DMS 273 treated with DMSO at 0.1 percent for 48 hours (cell line): Measurements from ENCODE around the gene TPGS2.
"Not testable (repeated sequence)": the region's sequence is repeated elsewhere in the genome, so short reads cannot be mapped to it uniquely, and the experiment has no call there.

Source experiments
- DNase-seq: peaks from one replicate; lab custom pipeline; 2025; lab: John Stamatoyannopoulos, UW

The TPGS2 gene

GRCh38 chr18:36821681-36822080, 7.1 kb downstream of the TPGS2 start:
- no peak for DNase-seq

- DNase-seq: no peak
These were observed 9.2 kb downstream of the TPGS2 start for GRCh38 chr18:36819621-36820020.

GRCh38 chr18:36818652-36819051, 10.2 kb downstream of the TPGS2 start:
- no peak for DNase-seq

- DNase-seq: no peak
These were observed 11.8 kb downstream of the TPGS2 start for GRCh38 chr18:36817039-36817438.

- not testable (repeated sequence) for DNase-seq
These were observed 12.7 kb downstream of the TPGS2 start for GRCh38 chr18:36816096-36816495.

- peak; percentile 42 for DNase-seq
These were observed 13.8 kb downstream of the TPGS2 start for GRCh38 chr18:36814994-36815393.

GRCh38 chr18:36813824-36814223, 15.0 kb downstream of the TPGS2 start:
- no peak for DNase-seq

- DNase-seq: no peak
These were observed 15.6 kb downstream of the TPGS2 start for GRCh38 chr18:36813101-36813775.

- DNase-seq: no peak
These were observed 16.1 kb downstream of the TPGS2 start for GRCh38 chr18:36812678-36813077.

GRCh38 chr18:36811955-36812354, 16.8 kb downstream of the TPGS2 start:
- no peak for DNase-seq

GRCh38 chr18:36811430-36811829, 17.4 kb downstream of the TPGS2 start:
- no peak for DNase-seq

GRCh38 chr18:36809590-36810381, 19.0 kb downstream of the TPGS2 start:
- DNase-seq: peak; percentile 29

- no peak for DNase-seq
These were observed 20.1 kb downstream of the TPGS2 start for GRCh38 chr18:36808681-36809080.

- DNase-seq: no peak
These were observed 23.7 kb downstream of the TPGS2 start for GRCh38 chr18:36805105-36805504.

GRCh38 chr18:36798738-36799473, 29.9 kb downstream of the TPGS2 start:
- DNase-seq: no peak

- DNase-seq: no peak
These were observed 36.0 kb downstream of the TPGS2 start for GRCh38 chr18:36792634-36793283.

GRCh38 chr18:36786686-36787085, 42.1 kb downstream of the TPGS2 start:
- no peak for DNase-seq

GRCh38 chr18:36783792-36784191, 45.0 kb downstream of the TPGS2 start:
- no peak for DNase-seq

GRCh38 chr18:36782710-36783109, 46.1 kb downstream of the TPGS2 start:
- DNase-seq: no peak

GRCh38 chr18:36780748-36781147, 48.1 kb downstream of the TPGS2 start:
- DNase-seq: no peak

GRCh38 chr18:36777566-36777965, 51.2 kb downstream of the TPGS2 start:
- no peak for DNase-seq

GRCh38 chr18:36776650-36777049, 52.2 kb downstream of the TPGS2 start:
- DNase-seq: no peak
